HCT116 (cell line): ENCODE results near the gene RSRC1.

Experiments used
- CEBPB ChIP-seq: IDR thresholded peaks from 2 replicates; pipeline ENCODE4 v1.6.1; 2012; ENCODE audit warnings: low read depth
- ELF1 ChIP-seq: IDR thresholded peaks from 2 replicates; pipeline ENCODE4 v1.6.1; 2012; ENCODE audit warnings: low read depth, borderline replicate concordance
- EZH2 ChIP-seq: fragments of 200-600 bp; sonication (generic); IDR thresholded peaks from 2 replicates; pipeline ENCODE4 v1.6.1; 2017; ENCODE audit warnings: antibody characterized with exemption, mixed run types
- POLR2A ChIP-seq: IDR thresholded peaks from 2 replicates; pipeline ENCODE4 v1.7.0; 2011; ENCODE audit warnings: borderline replicate concordance; ENCODE audit not compliant: insufficient read depth, insufficient read length; ENCODE audit errors: extremely low read depth
- SP1 ChIP-seq: IDR thresholded peaks from 2 replicates; pipeline ENCODE4 v1.6.1; 2012; ENCODE audit warnings: low read depth
- ZNF274 ChIP-seq: fragments of 200-500 bp; sonication (Bioruptor generic); IDR thresholded peaks from 2 replicates; pipeline ENCODE4 v1.6.1; 2014; ENCODE audit warnings: mild to moderate bottlenecking, low read depth, low read length, inconsistent platforms
- TF ChIP-seq, protein P1 (sequence below), 3 experiments: fragments of 200-600 bp in 1 of 3; sonication (generic) in 1 of 3; IDR thresholded peaks in 2 of 3; conservative IDR thresholded peaks in 1 of 3; 2 replicates each; pipeline ENCODE4 v1.5.1; 2012 to 2017; ENCODE audit warnings: low read depth in 2 of 3, low read length in 2 of 3, antibody characterized with exemption in 1 of 3, borderline replicate concordance in 1 of 3, control low read depth in 1 of 3, mild to moderate bottlenecking in 1 of 3, mixed read lengths in 1 of 3, mixed run types in 1 of 3, moderate library complexity in 1 of 3; ENCODE audit not compliant: insufficient read depth in 1 of 3

DNA sequence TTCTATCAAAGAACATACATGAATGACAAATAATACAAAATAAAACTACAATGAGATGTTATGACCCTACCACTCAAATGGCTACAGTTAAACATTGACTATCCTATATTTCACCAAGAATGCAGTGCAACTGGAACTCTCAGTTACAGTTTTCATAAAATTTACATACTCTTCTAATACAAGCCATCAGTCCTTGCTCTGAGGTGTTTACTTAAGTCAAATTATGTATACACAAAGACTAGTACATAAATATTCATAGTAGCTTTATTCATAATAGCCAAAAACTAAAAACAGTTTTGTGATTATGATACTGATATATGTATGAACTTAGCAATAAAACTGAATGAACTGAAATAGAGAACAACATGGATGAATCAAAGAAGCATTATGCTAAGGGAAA lies 480.3 kb downstream of the RSRC1 start:
- TF ChIP-seq ZNF274: no peak
- TF ChIP-seq, protein P1, sequence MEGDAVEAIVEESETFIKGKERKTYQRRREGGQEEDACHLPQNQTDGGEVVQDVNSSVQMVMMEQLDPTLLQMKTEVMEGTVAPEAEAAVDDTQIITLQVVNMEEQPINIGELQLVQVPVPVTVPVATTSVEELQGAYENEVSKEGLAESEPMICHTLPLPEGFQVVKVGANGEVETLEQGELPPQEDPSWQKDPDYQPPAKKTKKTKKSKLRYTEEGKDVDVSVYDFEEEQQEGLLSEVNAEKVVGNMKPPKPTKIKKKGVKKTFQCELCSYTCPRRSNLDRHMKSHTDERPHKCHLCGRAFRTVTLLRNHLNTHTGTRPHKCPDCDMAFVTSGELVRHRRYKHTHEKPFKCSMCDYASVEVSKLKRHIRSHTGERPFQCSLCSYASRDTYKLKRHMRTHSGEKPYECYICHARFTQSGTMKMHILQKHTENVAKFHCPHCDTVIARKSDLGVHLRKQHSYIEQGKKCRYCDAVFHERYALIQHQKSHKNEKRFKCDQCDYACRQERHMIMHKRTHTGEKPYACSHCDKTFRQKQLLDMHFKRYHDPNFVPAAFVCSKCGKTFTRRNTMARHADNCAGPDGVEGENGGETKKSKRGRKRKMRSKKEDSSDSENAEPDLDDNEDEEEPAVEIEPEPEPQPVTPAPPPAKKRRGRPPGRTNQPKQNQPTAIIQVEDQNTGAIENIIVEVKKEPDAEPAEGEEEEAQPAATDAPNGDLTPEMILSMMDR (IDR thresholded peaks at IDR 0.05 in 2 of 3, conservative IDR thresholded peaks at IDR 0.05 in 1 of 3; ENCODE audit: borderline replicate concordance in 1 of 3, insufficient read depth in 1 of 3, low read depth in 2 of 3, low read length in 2 of 3): no peak
- no peak for TF ChIP-seq SP1
- no peak for TF ChIP-seq POLR2A
- no peak for TF ChIP-seq CEBPB
- TF ChIP-seq ELF1: no peak
- no peak for TF ChIP-seq EZH2
